Activated T-helper 2 cell treated with anti-CD3 and anti-CD28 coated beads, Interferon-gamma antibody, Interleukin-2, Interleukin-4, amounts not matched to agents 10 μg/mL and 5 μg/mL and 100 μg/mL, durations not matched to agents 14 hours and 24 hours and 36 hours (primary cell): ENCODE measurements around the gene AACS. TPM values are rescaled to one million over a fixed set of nuclear protein-coding genes. Genes with fewer than 3 reads are reported as not detected.

Experiments
- DNase-seq: peaks from one replicate; pipeline ENCODE4 v3.0.0; 2021; ENCODE audit warnings: low spot score
- H3K27ac Mint-ChIP-seq: one replicate; pipeline ENCODE4 v1.8.0; 2021; ENCODE audit warnings: mixed read lengths
- H3K27me3 Mint-ChIP-seq: one replicate; pipeline ENCODE4 v1.8.0; 2021; ENCODE audit warnings: low read depth, mixed read lengths
- H3K36me3 Mint-ChIP-seq: one replicate; pipeline ENCODE4 v1.8.0; 2021; ENCODE audit warnings: low read depth, mixed read lengths
- H3K4me1 Mint-ChIP-seq: one replicate; pipeline ENCODE4 v1.8.0; 2021; ENCODE audit warnings: low read depth, mixed read lengths
- H3K4me3 Mint-ChIP-seq: one replicate; pipeline ENCODE4 v1.8.0; 2021; ENCODE audit warnings: low read depth, mild to moderate bottlenecking, moderate library complexity, mixed read lengths
- H3K9me3 Mint-ChIP-seq: one replicate; pipeline ENCODE4 v1.8.0; 2021; ENCODE audit warnings: mixed read lengths
- intact Hi-C: fragments of 100-400 bp; cut with micrococcal nuclease; formaldehyde crosslinking; loops from one replicate; pipeline ENCODE4 v1.15.1; 2023
- total RNA-seq: library from RNA; stranded (reverse); gene quantifications from 2 replicates; pipeline ENCODE4 v1.2.3, GENCODE V29; 2022

Gene AACS
- total RNA-seq, 1 donor from 2014 or later = 45.5 TPM

DNA sequence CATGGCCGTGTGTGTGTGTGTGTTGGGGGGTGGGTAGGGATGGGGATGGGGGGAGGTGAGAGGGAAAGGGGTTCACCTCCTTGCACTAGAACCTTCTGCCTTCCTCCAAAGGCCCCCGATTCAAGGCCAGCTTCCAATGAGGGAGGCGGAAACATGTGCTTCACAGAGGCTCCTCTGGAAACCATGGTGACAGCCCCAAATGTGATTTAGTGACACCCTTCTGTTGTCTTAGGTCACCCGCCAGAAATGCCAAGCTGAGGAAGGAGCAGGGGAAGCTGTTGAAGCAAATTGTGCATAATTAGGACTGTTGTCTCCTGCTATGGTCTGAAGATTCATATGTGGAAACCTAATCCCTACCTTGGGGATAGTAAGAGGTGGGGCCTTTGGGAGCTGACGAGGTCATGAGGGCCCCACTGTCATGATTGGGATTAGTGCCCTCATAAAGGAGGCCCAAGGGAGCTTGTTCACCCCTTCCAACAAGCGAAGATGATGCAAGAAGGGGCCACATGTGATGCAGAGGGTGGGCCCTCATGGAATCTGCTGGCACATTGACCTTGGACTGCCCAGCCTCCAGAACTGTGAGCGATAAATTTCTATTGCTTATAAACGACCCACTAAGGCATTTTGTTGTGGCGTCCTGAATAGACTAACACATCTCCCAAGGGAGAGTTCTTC is 95.2 kb downstream of the AACS start:
- no peak overlapping the region for H3K4me3 Mint-ChIP-seq
- no peaks in the 10 kb centered on the region for H3K9me3 Mint-ChIP-seq
- H3K27me3 Mint-ChIP-seq = no peaks in the 10 kb centered on the region
- no peaks in the 10 kb centered on the region for H3K4me1 Mint-ChIP-seq
- H3K27ac Mint-ChIP-seq = no peak overlapping the region
- intact Hi-C loops = no loop called here
- H3K36me3 Mint-ChIP-seq = no peaks in the 10 kb centered on the region
- no peak for DNase-seq

DNA sequence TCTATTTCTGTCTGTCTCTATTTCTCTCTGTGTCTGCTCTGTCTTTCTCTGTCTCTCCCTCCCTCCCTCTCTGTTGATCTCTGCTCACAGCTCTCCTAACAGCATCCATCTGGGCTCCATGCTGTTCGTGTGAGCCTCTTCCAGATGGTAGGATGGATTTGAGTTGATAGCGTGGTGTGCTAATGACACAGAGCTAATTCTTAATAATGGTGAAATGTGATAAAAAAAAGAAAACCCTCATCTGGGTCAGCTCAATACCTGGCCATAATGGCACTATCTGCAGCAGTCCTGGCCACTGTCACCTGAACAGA is 96.4 kb downstream of the AACS start:
- no peaks in the 10 kb centered on the region for H3K9me3 Mint-ChIP-seq
- no peaks in the 10 kb centered on the region for H3K27me3 Mint-ChIP-seq
- H3K36me3 Mint-ChIP-seq = no peaks in the 10 kb centered on the region
- H3K4me1 Mint-ChIP-seq = no peaks in the 10 kb centered on the region
- no peak overlapping the region for H3K4me3 Mint-ChIP-seq
- H3K27ac Mint-ChIP-seq = no peak overlapping the region
- DNase-seq = no peak
- intact Hi-C loops = no loop called here

DNA sequence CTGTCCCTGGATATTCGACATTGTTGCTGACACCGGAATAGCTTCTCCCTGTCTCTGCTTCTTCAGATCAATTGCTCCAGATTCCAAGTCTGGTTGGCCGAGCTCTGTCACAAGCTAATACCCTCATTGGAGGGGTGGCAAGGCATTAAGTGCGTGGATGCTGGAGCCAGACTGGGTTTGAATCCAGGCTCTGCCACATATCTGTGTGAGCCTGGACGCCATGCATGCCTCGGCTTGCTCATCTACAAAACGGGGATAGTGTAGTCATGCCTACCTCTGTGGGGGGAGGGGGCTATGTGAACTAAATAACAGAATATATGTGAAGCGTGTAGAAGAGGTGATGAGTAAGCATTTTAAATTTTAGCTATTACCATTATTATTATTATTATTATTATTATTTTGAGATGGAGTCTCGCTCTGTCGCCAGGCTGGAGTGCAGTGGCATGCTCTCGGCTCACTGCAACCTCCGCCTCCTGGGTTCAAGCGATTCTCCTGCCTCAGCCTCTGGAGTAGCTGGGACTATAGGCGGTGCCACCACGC is 97.3 kb downstream of the AACS start:
- Mint-ChIP-seq H3K36me3 (no peaks in the 10 kb centered on the region), H3K4me3 (no peak overlapping the region), H3K9me3 (no peaks in the 10 kb centered on the region), H3K27ac (no peak overlapping the region), H3K27me3 (no peaks in the 10 kb centered on the region), H3K4me1 (no peaks in the 10 kb centered on the region)
- DNase-seq = no peak
- intact Hi-C loops = no loop called here

- H3K27me3 Mint-ChIP-seq = no peaks in the 10 kb centered on the region
- H3K4me3 Mint-ChIP-seq = no peak overlapping the region
- no peaks in the 10 kb centered on the region for H3K36me3 Mint-ChIP-seq
- intact Hi-C loops = no loop called here
- DNase-seq = no peak
- no peak overlapping the region for H3K27ac Mint-ChIP-seq
- H3K9me3 Mint-ChIP-seq = no peaks in the 10 kb centered on the region
- no peaks in the 10 kb centered on the region for H3K4me1 Mint-ChIP-seq
These were observed 97.9 kb downstream of the AACS start for GRCh38 chr12:125163148-125163547.

DNA sequence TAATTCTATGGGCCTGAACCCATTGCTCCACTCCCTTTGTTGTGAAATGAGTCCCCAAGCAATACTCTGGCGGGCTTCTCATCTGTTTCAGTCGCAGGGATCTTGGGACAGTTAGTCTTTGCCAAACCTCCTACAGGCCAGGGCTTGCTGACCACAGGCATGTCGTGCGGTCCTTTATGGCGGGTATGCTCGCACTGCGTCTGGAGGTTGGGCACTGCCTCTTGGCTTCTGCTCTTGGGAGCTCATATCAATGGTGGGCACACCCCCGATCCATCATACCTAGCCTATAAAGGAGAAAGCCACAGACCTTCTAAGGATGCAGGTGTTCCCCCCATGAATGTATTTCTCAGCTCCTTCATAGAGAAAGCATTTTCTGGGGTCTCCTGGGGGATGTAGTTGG is 99.3 kb downstream of the AACS start:
- no peak for DNase-seq
- Mint-ChIP-seq H3K27me3 (no peaks in the 10 kb centered on the region), H3K9me3 (no peaks in the 10 kb centered on the region), H3K27ac (no peak overlapping the region), H3K4me1 (no peaks in the 10 kb centered on the region), H3K36me3 (no peaks in the 10 kb centered on the region), H3K4me3 (no peak overlapping the region)
- intact Hi-C loops = no loop called here

DNA sequence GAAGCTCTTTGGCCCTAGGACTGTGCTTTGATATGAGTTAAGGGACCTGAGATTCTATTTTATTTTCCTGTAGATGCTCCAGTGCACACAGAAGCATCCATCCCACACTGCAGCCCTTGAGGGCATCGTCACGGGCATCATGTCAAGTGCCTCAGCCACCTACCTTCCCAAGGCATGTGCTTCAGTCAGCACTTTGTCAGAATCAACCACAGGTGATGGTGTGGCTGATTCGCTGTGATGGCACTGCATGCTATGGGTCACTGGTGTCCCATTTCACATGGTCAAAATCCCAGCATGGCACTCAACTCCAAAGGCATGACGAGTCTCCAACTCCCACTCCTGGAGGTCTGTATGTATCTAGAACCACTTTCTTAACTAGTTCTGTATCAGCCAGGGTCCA is 100.8 kb downstream of the AACS start:
- Mint-ChIP-seq H3K4me1 (no peaks in the 10 kb centered on the region), H3K27ac (no peak overlapping the region), H3K4me3 (no peak overlapping the region), H3K27me3 (peaks cover 2% of the 10 kb centered on the region), H3K36me3 (no peaks in the 10 kb centered on the region), H3K9me3 (no peaks in the 10 kb centered on the region)
- no peak for DNase-seq
- intact Hi-C loops = no loop called here

DNA sequence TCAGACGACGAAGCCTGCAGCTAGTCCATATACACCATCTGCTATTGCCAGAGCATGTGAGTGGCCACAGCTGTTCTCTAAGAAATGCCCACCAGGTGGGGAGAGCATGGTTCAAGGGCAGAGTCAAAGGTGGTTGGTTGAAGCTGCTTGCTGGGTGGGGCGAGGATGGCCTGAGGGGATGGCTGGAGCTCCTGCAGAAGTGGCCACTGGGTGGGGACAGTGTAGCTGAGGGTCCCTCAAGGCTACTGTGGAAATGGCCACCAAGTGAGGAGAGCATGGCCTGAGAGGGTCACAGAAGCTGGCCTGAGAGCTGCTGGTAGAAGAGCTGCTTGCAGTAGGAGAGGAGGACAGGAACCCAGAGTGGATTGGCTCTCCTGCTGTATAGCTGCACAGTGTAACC is 102.4 kb downstream of the AACS start:
- DNase-seq = no peak
- Mint-ChIP-seq H3K4me3 (no peak overlapping the region), H3K27me3 (peaks cover 2% of the 10 kb centered on the region), H3K4me1 (no peaks in the 10 kb centered on the region), H3K36me3 (no peaks in the 10 kb centered on the region), H3K9me3 (no peaks in the 10 kb centered on the region), H3K27ac (no peak overlapping the region)
- intact Hi-C loops = no loop called here

- H3K9me3 Mint-ChIP-seq = no peaks in the 10 kb centered on the region
- no peak for DNase-seq
- intact Hi-C loops = no loop called here
- no peak overlapping the region for H3K27ac Mint-ChIP-seq
- peaks cover 2% of the 10 kb centered on the region for H3K27me3 Mint-ChIP-seq
- no peak overlapping the region for H3K4me3 Mint-ChIP-seq
- H3K4me1 Mint-ChIP-seq = no peaks in the 10 kb centered on the region
- H3K36me3 Mint-ChIP-seq = no peaks in the 10 kb centered on the region
These were observed 104.2 kb downstream of the AACS start for GRCh38 chr12:125169451-125169850.

- no peaks in the 10 kb centered on the region for H3K9me3 Mint-ChIP-seq
- peaks cover 2% of the 10 kb centered on the region for H3K27me3 Mint-ChIP-seq
- intact Hi-C loops = no loop called here
- H3K4me3 Mint-ChIP-seq = no peak overlapping the region
- no peaks in the 10 kb centered on the region for H3K4me1 Mint-ChIP-seq
- no peak overlapping the region for H3K27ac Mint-ChIP-seq
- no peak for DNase-seq
- no peaks in the 10 kb centered on the region for H3K36me3 Mint-ChIP-seq
These were observed 104.6 kb downstream of the AACS start for GRCh38 chr12:125169870-125170269.

DNA sequence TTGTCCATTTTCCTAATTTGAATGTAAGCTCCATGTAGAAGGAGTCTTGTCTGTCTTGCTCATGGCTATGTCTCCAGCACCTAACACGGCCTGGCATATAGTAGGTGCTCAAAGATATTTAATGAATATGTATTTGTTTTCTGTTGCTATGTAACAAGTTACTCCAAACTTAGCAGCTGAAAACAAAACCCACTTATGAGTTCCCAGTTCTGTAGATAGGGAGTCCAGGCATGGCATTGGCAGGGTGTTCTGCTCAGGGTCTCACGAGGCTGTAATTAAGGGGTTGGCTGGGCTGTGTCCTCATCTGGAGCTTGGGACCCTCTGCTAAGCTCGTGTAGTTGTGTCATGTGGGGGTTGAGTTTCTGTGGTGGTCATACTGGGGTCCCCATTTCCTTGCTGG is 106.0 kb downstream of the AACS start:
- Mint-ChIP-seq H3K27ac (no peak overlapping the region), H3K36me3 (no peaks in the 10 kb centered on the region), H3K9me3 (no peaks in the 10 kb centered on the region), H3K4me1 (peaks cover 2% of the 10 kb centered on the region), H3K27me3 (peaks cover 5% of the 10 kb centered on the region), H3K4me3 (no peak overlapping the region)
- intact Hi-C loops = no loop called here
- DNase-seq = no peak

GRCh38 chr12:125172231-125172850 is 107.1 kb downstream of the AACS start:
- H3K27ac Mint-ChIP-seq = no peak overlapping the region
- H3K4me3 Mint-ChIP-seq = no peak overlapping the region
- H3K4me1 Mint-ChIP-seq = peaks cover 2% of the 10 kb centered on the region
- H3K9me3 Mint-ChIP-seq = no peaks in the 10 kb centered on the region
- intact Hi-C loops = no loop called here
- no peak for DNase-seq
- H3K36me3 Mint-ChIP-seq = no peaks in the 10 kb centered on the region
- peaks cover 5% of the 10 kb centered on the region for H3K27me3 Mint-ChIP-seq

DNA sequence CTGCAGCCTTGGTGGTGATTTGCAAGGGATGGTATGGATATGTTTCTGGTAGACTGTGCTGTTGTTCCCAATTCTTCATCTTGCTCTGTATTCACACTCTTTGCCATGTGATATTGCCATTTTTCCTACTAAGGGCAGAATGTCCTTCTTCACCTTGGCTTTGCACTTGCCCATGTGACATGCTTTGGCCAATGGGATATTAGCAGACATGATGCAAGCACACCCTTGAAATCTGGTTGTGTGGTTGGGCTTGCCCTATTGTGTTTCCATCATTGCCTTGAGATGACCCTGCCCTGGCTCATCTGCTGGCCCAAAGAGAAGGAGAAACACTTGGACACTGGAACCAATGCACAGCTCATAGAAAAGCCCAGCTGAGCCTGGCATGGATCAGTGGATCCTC is 110.3 kb downstream of the AACS start:
- intact Hi-C loops = no loop called here
- peaks cover 10% of the 10 kb centered on the region for H3K27me3 Mint-ChIP-seq
- no peak for DNase-seq
- H3K4me3 Mint-ChIP-seq = no peak overlapping the region
- no peaks in the 10 kb centered on the region for H3K9me3 Mint-ChIP-seq
- no peaks in the 10 kb centered on the region for H3K36me3 Mint-ChIP-seq
- no peak overlapping the region for H3K27ac Mint-ChIP-seq
- H3K4me1 Mint-ChIP-seq = peaks cover 2% of the 10 kb centered on the region

GRCh38 chr12:125178222-125178621 is 113.0 kb downstream of the AACS start:
- H3K9me3 Mint-ChIP-seq = no peaks in the 10 kb centered on the region
- peaks cover 16% of the 10 kb centered on the region for H3K27me3 Mint-ChIP-seq
- no peak for DNase-seq
- H3K36me3 Mint-ChIP-seq = no peaks in the 10 kb centered on the region
- intact Hi-C loops = no loop called here
- H3K4me1 Mint-ChIP-seq = peaks cover 3% of the 10 kb centered on the region
- H3K27ac Mint-ChIP-seq = no peak overlapping the region
- no peak overlapping the region for H3K4me3 Mint-ChIP-seq
